Nephron (organoid): ENCODE measurements around the gene SLC25A41.

Experiments
- H3K27ac Mint-ChIP-seq, 3 experiments: 2 replicates each; pipeline ENCODE4 v1.8.0; 2020; ENCODE audit warnings: mixed read lengths in 3 of 3, mild to moderate bottlenecking in 2 of 3, moderate library complexity in 1 of 3
- H3K27me3 Mint-ChIP-seq: 2 replicates; pipeline ENCODE4 v1.8.0; 2021; ENCODE audit warnings: low read depth, mild to moderate bottlenecking, moderate library complexity, mixed read lengths
- H3K36me3 Mint-ChIP-seq: 2 replicates; pipeline ENCODE4 v1.8.0; 2020; ENCODE audit warnings: low read depth, mixed read lengths
- H3K4me1 Mint-ChIP-seq: 2 replicates; pipeline ENCODE4 v1.8.0; 2020; ENCODE audit warnings: mixed read lengths
- H3K4me3 Mint-ChIP-seq, 3 experiments: 2 replicates each; pipeline ENCODE4 v1.8.0; 2020; ENCODE audit warnings: mild to moderate bottlenecking in 3 of 3, mixed read lengths in 3 of 3, moderate library complexity in 2 of 3
- H3K9me3 Mint-ChIP-seq: 2 replicates; pipeline ENCODE4 v1.8.0; 2020; ENCODE audit warnings: mixed read lengths
- CTCF ChIP-seq, 3 experiments: fragments of 200-600 bp; sonication (generic); IDR thresholded peaks; one replicate each; pipeline ENCODE4 v1.5.0; 2021; ENCODE audit warnings: antibody characterized with exemption in 3 of 3; ENCODE audit not compliant: unreplicated experiment in 3 of 3

Gene SLC25A41

DNA sequence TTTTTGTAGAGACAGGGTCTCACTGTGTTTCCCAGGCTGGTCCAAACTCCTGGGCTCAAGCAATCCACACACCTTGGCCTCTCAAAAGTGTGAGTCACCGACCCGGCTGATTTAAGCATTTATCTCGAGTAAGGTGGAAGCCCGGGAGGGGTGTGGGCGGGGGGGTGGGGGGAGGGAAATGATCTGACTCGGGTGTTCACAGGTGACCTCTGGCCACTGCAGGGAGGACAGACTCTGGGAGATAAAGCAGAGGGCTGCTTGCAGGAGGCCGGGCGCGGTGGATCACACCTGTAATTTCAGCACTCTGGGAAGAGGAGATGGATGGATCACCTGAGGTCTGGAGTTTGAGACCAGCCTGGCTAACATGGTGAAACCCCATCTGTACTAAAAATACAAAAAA lies 40.1 kb upstream of the SLC25A41 start:
- Mint-ChIP-seq H3K4me1 (no peaks in the 10 kb centered on the region), H3K4me3 (peak overlapping the region in 2 of 3 experiments; percentile 12 to 23), H3K27me3 (peaks cover 38% of the 10 kb centered on the region), H3K27ac (no peak overlapping the region), H3K9me3 (no peaks in the 10 kb centered on the region), H3K36me3 (no peaks in the 10 kb centered on the region)
- TF ChIP-seq CTCF (IDR thresholded peaks at IDR 0.05; ENCODE audit: unreplicated experiment in 3 of 3), result no peak

DNA sequence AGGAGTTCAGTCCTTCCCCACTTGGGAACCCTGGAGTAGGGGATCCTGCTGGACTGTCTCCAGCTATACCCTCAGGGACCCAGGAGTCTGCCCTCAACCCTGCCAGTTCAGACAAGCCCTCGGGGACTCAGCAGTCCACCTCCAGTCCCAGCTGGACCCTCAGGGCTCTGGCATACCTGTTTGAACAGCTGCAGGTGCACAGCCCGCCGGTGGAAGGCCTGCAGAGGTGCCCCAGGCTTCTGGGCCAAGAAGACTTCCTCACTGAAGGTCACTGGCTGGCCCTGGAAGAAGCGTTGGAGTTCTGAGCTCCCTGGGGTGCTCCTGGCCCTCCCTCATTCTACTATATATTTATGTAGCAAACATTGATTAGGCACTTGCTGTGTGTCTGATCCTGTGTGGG lies 39.1 kb upstream of the SLC25A41 start:
- Mint-ChIP-seq H3K4me1 (no peaks in the 10 kb centered on the region), H3K27ac (no peak overlapping the region), H3K27me3 (peaks cover 47% of the 10 kb centered on the region), H3K9me3 (no peaks in the 10 kb centered on the region), H3K4me3 (no peak overlapping the region), H3K36me3 (no peaks in the 10 kb centered on the region)
- no peak for TF ChIP-seq CTCF (IDR thresholded peaks at IDR 0.05; ENCODE audit: unreplicated experiment in 3 of 3)

GRCh38 chr19:6471076-6471475 lies 37.5 kb upstream of the SLC25A41 start:
- Mint-ChIP-seq H3K36me3 (no peaks in the 10 kb centered on the region), H3K27me3 (peaks cover 56% of the 10 kb centered on the region), H3K4me3 (no peak overlapping the region), H3K27ac (no peak overlapping the region), H3K9me3 (no peaks in the 10 kb centered on the region), H3K4me1 (no peaks in the 10 kb centered on the region)
- no peak for TF ChIP-seq CTCF (IDR thresholded peaks at IDR 0.05; ENCODE audit: unreplicated experiment in 3 of 3)

GRCh38 chr19:6470173-6470572 lies 36.6 kb upstream of the SLC25A41 start:
- no peak for TF ChIP-seq CTCF (IDR thresholded peaks at IDR 0.05; ENCODE audit: unreplicated experiment in 3 of 3)
- peaks cover 56% of the 10 kb centered on the region for H3K27me3 Mint-ChIP-seq
- no peaks in the 10 kb centered on the region for H3K9me3 Mint-ChIP-seq
- no peaks in the 10 kb centered on the region for H3K4me1 Mint-ChIP-seq
- no peak overlapping the region for H3K4me3 Mint-ChIP-seq
- no peaks in the 10 kb centered on the region for H3K36me3 Mint-ChIP-seq
- no peak overlapping the region for H3K27ac Mint-ChIP-seq

- no peak overlapping the region for H3K27ac Mint-ChIP-seq
- H3K36me3 Mint-ChIP-seq, result no peaks in the 10 kb centered on the region
- H3K27me3 Mint-ChIP-seq, result peaks cover 68% of the 10 kb centered on the region
- H3K9me3 Mint-ChIP-seq, result no peaks in the 10 kb centered on the region
- H3K4me3 Mint-ChIP-seq, result peak overlapping the region in 1 of 3 experiments; percentile 22
- TF ChIP-seq CTCF (IDR thresholded peaks at IDR 0.05; ENCODE audit: unreplicated experiment in 3 of 3), result no peak
- H3K4me1 Mint-ChIP-seq, result no peaks in the 10 kb centered on the region
These were observed 33.8 kb upstream of the SLC25A41 start for GRCh38 chr19:6467384-6467783.

DNA sequence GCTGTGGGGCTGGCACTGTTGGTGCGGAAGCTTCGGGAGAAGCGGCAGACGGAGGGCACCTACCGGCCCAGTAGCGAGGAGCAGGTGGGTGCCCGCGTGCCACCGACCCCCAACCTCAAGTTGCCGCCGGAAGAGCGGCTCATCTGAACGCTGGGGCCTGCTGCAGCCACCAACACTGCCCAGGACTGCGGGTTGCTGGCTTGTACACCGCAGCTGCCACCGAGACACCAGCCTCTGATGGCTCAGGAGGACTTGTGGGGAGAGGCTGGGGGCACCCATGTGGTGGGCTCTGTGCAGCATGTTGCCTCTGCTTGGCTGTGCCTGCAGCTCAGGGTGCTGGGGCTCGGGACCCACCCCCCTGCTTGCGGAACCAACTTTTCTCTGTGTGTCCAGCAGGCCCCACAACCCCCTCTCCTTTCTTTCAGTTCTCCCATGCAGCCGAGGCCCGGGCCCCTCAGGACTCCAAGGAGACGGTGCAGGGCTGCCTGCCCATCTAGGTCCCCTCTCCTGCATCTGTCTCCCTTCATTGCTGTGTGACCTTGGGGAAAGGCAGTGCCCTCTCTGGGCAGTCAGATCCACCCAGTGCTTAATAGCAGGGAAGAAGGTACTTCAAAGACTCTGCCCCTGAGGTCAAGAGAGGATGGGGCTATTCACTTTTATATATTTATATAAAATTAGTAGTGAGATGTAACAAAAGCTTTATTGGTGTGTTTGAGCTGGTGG lies 33.1 kb upstream of the SLC25A41 start:
- no peaks in the 10 kb centered on the region for H3K9me3 Mint-ChIP-seq
- peaks cover 73% of the 10 kb centered on the region for H3K27me3 Mint-ChIP-seq
- no peaks in the 10 kb centered on the region for H3K36me3 Mint-ChIP-seq
- no peak for TF ChIP-seq CTCF (IDR thresholded peaks at IDR 0.05; ENCODE audit: unreplicated experiment in 3 of 3)
- H3K27ac Mint-ChIP-seq, result no peak overlapping the region
- H3K4me1 Mint-ChIP-seq, result no peaks in the 10 kb centered on the region
- no peak overlapping the region for H3K4me3 Mint-ChIP-seq
